ENCODE data around the gene DNM1.
A peak's percentile ranks its signal among the peaks of the same experiment; 100 is the strongest.

The DNM1 gene

GRCh38 chr9:128249558-128249907 lies 46.4 kb downstream of the DNM1 start:
- Mint-ChIP-seq H3K9me3 (no peaks in the 10 kb centered on the region), H3K27ac (peak overlapping the region; percentile 53 to 71), H3K4me3 (peak overlapping the region; percentile 81 to 82), H3K4me1 (ENCODE audit: low read depth in 2 of 2) (peaks cover 10 to 14% of the 10 kb centered on the region in 2 donors), H3K27me3 (peaks cover 0 to 13% of the 10 kb centered on the region in 2 donors), H3K36me3 (ENCODE audit: insufficient read depth) (peaks cover 8% of the 10 kb centered on the region)
- ATAC-seq (replicated peaks) (no peak), DNase-seq (no peak)

GRCh38 chr9:128249908-128250838 lies 47.0 kb downstream of the DNM1 start:
- Mint-ChIP-seq H3K4me1 (ENCODE audit: low read depth in 2 of 2) (peaks cover 12 to 14% of the 10 kb centered on the region in 2 donors), H3K27me3 (peaks cover 0 to 9% of the 10 kb centered on the region in 2 donors), H3K36me3 (ENCODE audit: insufficient read depth) (peaks cover 8% of the 10 kb centered on the region), H3K4me3 (peak overlapping the region; percentile 81 to 82), H3K9me3 (no peaks in the 10 kb centered on the region), H3K27ac (peak overlapping the region; percentile 53 to 71)
- peak; percentile 96 to 97 (median 97) for DNase-seq
- peak; percentile 90 for ATAC-seq (replicated peaks)

- no peak for ATAC-seq (replicated peaks)
- H3K27me3 Mint-ChIP-seq: no peaks in the 10 kb centered on the region
- H3K4me1 Mint-ChIP-seq (ENCODE audit: low read depth in 2 of 2): peaks cover 14% of the 10 kb centered on the region in 2 donors
- no peak for DNase-seq
- no peak overlapping the region for H3K27ac Mint-ChIP-seq
- H3K4me3 Mint-ChIP-seq: peak overlapping the region; percentile 80 to 82
- H3K36me3 Mint-ChIP-seq (ENCODE audit: insufficient read depth): peaks cover 12% of the 10 kb centered on the region
- H3K9me3 Mint-ChIP-seq: no peaks in the 10 kb centered on the region
These were observed 47.9 kb downstream of the DNM1 start for GRCh38 chr9:128250839-128251731.

GRCh38 chr9:128251732-128252100 lies 48.5 kb downstream of the DNM1 start:
- peak overlapping the region; percentile 80 to 82 for H3K4me3 Mint-ChIP-seq
- peaks cover 12% of the 10 kb centered on the region for H3K36me3 Mint-ChIP-seq (ENCODE audit: insufficient read depth)
- H3K27me3 Mint-ChIP-seq: no peaks in the 10 kb centered on the region
- H3K4me1 Mint-ChIP-seq (ENCODE audit: low read depth in 2 of 2): peaks cover 12 to 14% of the 10 kb centered on the region in 2 donors
- DNase-seq (no peak), ATAC-seq (replicated peaks) (no peak)
- H3K27ac Mint-ChIP-seq: no peak overlapping the region
- no peaks in the 10 kb centered on the region for H3K9me3 Mint-ChIP-seq

- Mint-ChIP-seq H3K27me3 (no peaks in the 10 kb centered on the region), H3K4me3 (peak overlapping the region in 1 of 2 donors; percentile 82), H3K9me3 (no peaks in the 10 kb centered on the region), H3K27ac (no peak overlapping the region), H3K4me1 (ENCODE audit: low read depth in 2 of 2) (peaks cover 11 to 14% of the 10 kb centered on the region in 2 donors), H3K36me3 (ENCODE audit: insufficient read depth) (peaks cover 12% of the 10 kb centered on the region)
- no peak for ATAC-seq (replicated peaks)
- DNase-seq: no peak
These were observed 49.3 kb downstream of the DNM1 start for GRCh38 chr9:128252317-128253139.

GRCh38 chr9:128253140-128253990 lies 50.2 kb downstream of the DNM1 start:
- Mint-ChIP-seq H3K27me3 (no peaks in the 10 kb centered on the region), H3K9me3 (no peaks in the 10 kb centered on the region), H3K4me3 (no peak overlapping the region), H3K27ac (no peak overlapping the region), H3K4me1 (ENCODE audit: low read depth in 2 of 2) (peaks cover 11 to 14% of the 10 kb centered on the region in 2 donors), H3K36me3 (ENCODE audit: insufficient read depth) (peaks cover 12% of the 10 kb centered on the region)
- ATAC-seq (replicated peaks): no peak
- no peak for DNase-seq

- Mint-ChIP-seq H3K4me3 (no peak overlapping the region), H3K36me3 (ENCODE audit: insufficient read depth) (peaks cover 14% of the 10 kb centered on the region)
These were observed 50.8 kb downstream of the DNM1 start for GRCh38 chr9:128253991-128254346.

GRCh38 chr9:128254362-128254761 lies 51.2 kb downstream of the DNM1 start:
- Mint-ChIP-seq H3K4me1 (ENCODE audit: low read depth in 2 of 2) (peaks cover 11 to 14% of the 10 kb centered on the region in 2 donors), H3K4me3 (no peak overlapping the region), H3K27me3 (no peaks in the 10 kb centered on the region), H3K27ac (peak overlapping the region in 1 of 2 donors; percentile 44), H3K9me3 (no peaks in the 10 kb centered on the region), H3K36me3 (ENCODE audit: insufficient read depth) (peaks cover 18% of the 10 kb centered on the region)
- DNase-seq (no peak), ATAC-seq (replicated peaks) (no peak)

More at GRCh38 chr9:128253991-128254346, 50.8 kb downstream of the DNM1 start:
- no peak overlapping the region for H3K27ac Mint-ChIP-seq
- no peaks in the 10 kb centered on the region for H3K9me3 Mint-ChIP-seq
- DNase-seq (no peak), ATAC-seq (replicated peaks) (no peak)
- peaks cover 11 to 14% of the 10 kb centered on the region in 2 donors for H3K4me1 Mint-ChIP-seq (ENCODE audit: low read depth in 2 of 2)
- H3K27me3 Mint-ChIP-seq: no peaks in the 10 kb centered on the region

- Mint-ChIP-seq H3K27me3 (no peaks in the 10 kb centered on the region), H3K27ac (peak overlapping the region in 1 of 2 donors; percentile 44), H3K36me3 (ENCODE audit: insufficient read depth) (peaks cover 17% of the 10 kb centered on the region), H3K4me3 (no peak overlapping the region), H3K4me1 (ENCODE audit: low read depth in 2 of 2) (peaks cover 4 to 12% of the 10 kb centered on the region in 2 donors), H3K9me3 (no peaks in the 10 kb centered on the region)
- peak; percentile 49 to 57 (median 50) for DNase-seq
- no peak for ATAC-seq (replicated peaks)
These were observed 51.9 kb downstream of the DNM1 start for GRCh38 chr9:128254855-128255759.

GRCh38 chr9:128257086-128257825 lies 54.1 kb downstream of the DNM1 start:
- ATAC-seq (replicated peaks): no peak
- Mint-ChIP-seq H3K4me3 (no peak overlapping the region), H3K36me3 (ENCODE audit: insufficient read depth) (peaks cover 23% of the 10 kb centered on the region), H3K27ac (no peak overlapping the region), H3K9me3 (no peaks in the 10 kb centered on the region), H3K27me3 (no peaks in the 10 kb centered on the region), H3K4me1 (ENCODE audit: low read depth in 2 of 2) (peaks cover 0 to 3% of the 10 kb centered on the region in 2 donors)
- DNase-seq: no peak

- DNase-seq (no peak), ATAC-seq (replicated peaks) (no peak)
- Mint-ChIP-seq H3K9me3 (no peaks in the 10 kb centered on the region), H3K4me3 (no peak overlapping the region), H3K4me1 (ENCODE audit: low read depth in 2 of 2) (peaks cover 0 to 3% of the 10 kb centered on the region in 2 donors), H3K27me3 (no peaks in the 10 kb centered on the region), H3K36me3 (ENCODE audit: insufficient read depth) (peaks cover 27% of the 10 kb centered on the region), H3K27ac (no peak overlapping the region)
These were observed 54.7 kb downstream of the DNM1 start for GRCh38 chr9:128257907-128258306.

Data from effector memory CD8-positive, alpha-beta T cell (primary cell).